Testis (tissue), 2 donors: Measurements from ENCODE around the gene ERCC1.

ENCODE experiments used
- CTCF ChIP-seq, 3 experiments: fragments of 450-650 bp in 2 of 3; fragments of 200-600 bp in 1 of 3; sonication (generic) in 1 of 3; IDR thresholded peaks; one replicate each; pipeline ENCODE4 v1.5.1; 2016 to 2019; ENCODE audit warnings: antibody characterized with exemption in 3 of 3, mild to moderate bottlenecking in 2 of 3, moderate library complexity in 1 of 3
- POLR2A ChIP-seq: fragments of 450-650 bp; IDR thresholded peaks from one replicate; pipeline ENCODE4 v1.6.1; 2017; ENCODE audit warnings: antibody characterized with exemption, mild to moderate bottlenecking, moderate library complexity

GRCh38 chr19:45424191-45425058, 708 bp upstream of the ERCC1 start:
- TF ChIP-seq POLR2A: no peak
- TF ChIP-seq CTCF (IDR thresholded peaks at IDR 0.05): no peak
